Thyroid gland (tissue), 4 donors: ENCODE results near the gene ZNF618. TPM values are rescaled to one million over a fixed set of nuclear protein-coding genes. Genes with fewer than 3 reads are reported as not detected.

Source experiments
- DNase-seq, 2 donors: peaks; one replicate each; pipeline ENCODE4 v3.0.0-alpha.2; 2019
- H3K27ac ChIP-seq, 3 donors: fragments of 200-600 bp; sonication (generic); 1 replicate in 2 of 3; 2 replicates in 1 of 3; pipeline ENCODE4 v1.5.1; 2016 to 2019; ENCODE audit warnings: mild to moderate bottlenecking in 1 of 3, moderate library complexity in 1 of 3
- H3K27me3 ChIP-seq: fragments of 200-600 bp; sonication (generic); one replicate; pipeline ENCODE4 v1.5.1; 2019
- H3K36me3 ChIP-seq, 2 donors: fragments of 200-600 bp; sonication (generic); one replicate each; pipeline ENCODE4 v1.5.1; 2016 to 2019
- H3K4me1 ChIP-seq, 2 donors: fragments of 200-600 bp; sonication (generic); one replicate each; pipeline ENCODE4 v1.5.1; 2017 to 2019
- H3K4me3 ChIP-seq, 3 donors: fragments of 200-600 bp; sonication (generic); replicated peaks in 1 of 3; 1 replicate in 2 of 3; 2 replicates in 1 of 3; pipeline ENCODE4 v1.5.1; 2016; ENCODE audit warnings: mild to moderate bottlenecking in 1 of 3
- H3K9me3 ChIP-seq: fragments of 200-600 bp; sonication (generic); one replicate; pipeline ENCODE4 v1.5.1; 2017
- POLR2A ChIP-seq, 2 donors: fragments of 450-650 bp; IDR thresholded peaks; one replicate each; pipeline ENCODE4 v1.6.1; 2017; ENCODE audit warnings: antibody characterized with exemption in 2 of 2, mild to moderate bottlenecking in 2 of 2, moderate library complexity in 1 of 2
- WGBS, 2 donors: methylation state at CpG; one replicate each; pipeline ENCODE4 v1.1.5; 2017; 5-methylcytosine and 5-hydroxymethylcytosine counted together
- intact Hi-C: fragments of 100-400 bp; cut with DNase I; formaldehyde crosslinking; loops from one replicate; pipeline ENCODE4 v1.15.1; 2023
- total RNA-seq, 4 donors: library from RNA; depleted of rRNA; stranded (reverse); fragments of >200 nt; gene quantifications; one replicate each; pipeline ENCODE4 v1.2.3, GENCODE V29; 2016
- TF ChIP-seq, protein P1 (sequence below), 6 experiments: fragments of 200-600 bp in 3 of 6; fragments of 450-650 bp in 3 of 6; sonication (generic) in 3 of 6; IDR thresholded peaks; one replicate each; pipeline ENCODE4 v1.5.1; 2016 to 2019; ENCODE audit warnings: antibody characterized with exemption in 6 of 6, mild to moderate bottlenecking in 2 of 6, inconsistent platforms in 1 of 6, moderate library complexity in 1 of 6

ZNF618 gene
- total RNA-seq, 4 donors from 2014 or later, result 9.9 to 17.5 (median 15.5) TPM

DNA sequence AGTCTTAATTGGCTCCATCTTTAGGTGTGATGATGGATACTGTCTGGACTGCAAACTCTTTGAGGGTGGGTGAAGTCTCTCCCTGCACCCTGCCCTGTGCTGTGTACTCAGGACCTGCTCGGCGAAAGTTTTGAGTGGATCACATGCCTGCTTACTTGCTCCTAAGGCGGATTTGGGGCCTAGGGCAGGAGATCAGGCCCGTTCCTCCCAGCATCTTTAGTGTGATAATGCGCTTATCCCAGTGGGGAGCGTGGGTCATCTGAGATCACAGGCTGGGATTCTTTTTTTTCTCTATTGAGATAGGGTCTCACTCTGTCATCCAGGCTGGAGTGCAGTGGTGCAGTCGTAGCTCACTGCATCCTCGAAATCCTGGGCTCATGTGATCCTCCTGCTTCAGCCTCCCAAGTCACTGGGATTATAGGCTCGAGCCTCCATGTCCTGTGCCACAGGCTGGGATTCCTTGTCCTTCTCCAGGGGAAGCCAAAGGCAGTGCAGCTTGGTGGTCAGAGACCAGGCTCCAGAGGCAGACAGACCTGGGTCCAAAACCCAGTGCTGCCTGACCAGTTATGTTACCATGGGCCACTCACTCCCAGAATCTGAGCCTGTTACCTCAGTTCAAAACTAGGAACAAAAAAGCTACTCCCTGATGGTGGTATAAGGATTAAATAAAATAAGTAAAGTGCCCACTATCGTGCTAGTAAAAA lies 59.7 kb downstream of the ZNF618 start:
- Histone ChIP-seq H3K4me3 (no peak overlapping the region), H3K36me3 (no peaks in the 10 kb centered on the region), H3K27me3 (no peaks in the 10 kb centered on the region), H3K9me3 (no peaks in the 10 kb centered on the region), H3K4me1 (peaks cover 6 to 14% of the 10 kb centered on the region in 2 donors), H3K27ac (no peak overlapping the region)
- TF ChIP-seq, protein P1, sequence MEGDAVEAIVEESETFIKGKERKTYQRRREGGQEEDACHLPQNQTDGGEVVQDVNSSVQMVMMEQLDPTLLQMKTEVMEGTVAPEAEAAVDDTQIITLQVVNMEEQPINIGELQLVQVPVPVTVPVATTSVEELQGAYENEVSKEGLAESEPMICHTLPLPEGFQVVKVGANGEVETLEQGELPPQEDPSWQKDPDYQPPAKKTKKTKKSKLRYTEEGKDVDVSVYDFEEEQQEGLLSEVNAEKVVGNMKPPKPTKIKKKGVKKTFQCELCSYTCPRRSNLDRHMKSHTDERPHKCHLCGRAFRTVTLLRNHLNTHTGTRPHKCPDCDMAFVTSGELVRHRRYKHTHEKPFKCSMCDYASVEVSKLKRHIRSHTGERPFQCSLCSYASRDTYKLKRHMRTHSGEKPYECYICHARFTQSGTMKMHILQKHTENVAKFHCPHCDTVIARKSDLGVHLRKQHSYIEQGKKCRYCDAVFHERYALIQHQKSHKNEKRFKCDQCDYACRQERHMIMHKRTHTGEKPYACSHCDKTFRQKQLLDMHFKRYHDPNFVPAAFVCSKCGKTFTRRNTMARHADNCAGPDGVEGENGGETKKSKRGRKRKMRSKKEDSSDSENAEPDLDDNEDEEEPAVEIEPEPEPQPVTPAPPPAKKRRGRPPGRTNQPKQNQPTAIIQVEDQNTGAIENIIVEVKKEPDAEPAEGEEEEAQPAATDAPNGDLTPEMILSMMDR (IDR thresholded peaks at IDR 0.05), result no peak
- no peak for TF ChIP-seq POLR2A (IDR thresholded peaks at IDR 0.05)
- WGBS, 2 donors, result 90 to 94% methylated on average over 10 of the region's 10 CpGs
- intact Hi-C loops, result no loop called here
- DNase-seq, result no peak

DNA sequence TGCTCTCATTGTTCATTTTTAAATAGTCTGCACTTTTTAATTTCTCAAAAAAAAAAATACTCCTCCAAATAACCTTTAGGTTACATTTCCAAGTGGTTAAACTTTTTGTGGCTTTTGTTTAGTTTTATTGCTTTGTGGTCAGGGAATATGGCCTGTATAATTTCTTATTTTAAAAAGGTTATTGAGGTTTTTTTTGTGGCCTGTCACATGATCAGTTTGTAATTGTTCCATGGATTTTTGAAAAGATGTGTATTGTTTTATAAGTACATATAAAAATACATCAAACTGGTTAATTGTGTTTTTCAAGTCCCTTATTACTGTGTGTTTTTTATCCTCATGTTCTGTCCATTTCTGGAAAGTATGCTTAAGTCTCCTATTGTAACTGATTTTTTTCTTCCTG lies 64.0 kb downstream of the ZNF618 start:
- no peak for TF ChIP-seq POLR2A (IDR thresholded peaks at IDR 0.05)
- TF ChIP-seq, protein P1 (IDR thresholded peaks at IDR 0.05), result no peak

DNA sequence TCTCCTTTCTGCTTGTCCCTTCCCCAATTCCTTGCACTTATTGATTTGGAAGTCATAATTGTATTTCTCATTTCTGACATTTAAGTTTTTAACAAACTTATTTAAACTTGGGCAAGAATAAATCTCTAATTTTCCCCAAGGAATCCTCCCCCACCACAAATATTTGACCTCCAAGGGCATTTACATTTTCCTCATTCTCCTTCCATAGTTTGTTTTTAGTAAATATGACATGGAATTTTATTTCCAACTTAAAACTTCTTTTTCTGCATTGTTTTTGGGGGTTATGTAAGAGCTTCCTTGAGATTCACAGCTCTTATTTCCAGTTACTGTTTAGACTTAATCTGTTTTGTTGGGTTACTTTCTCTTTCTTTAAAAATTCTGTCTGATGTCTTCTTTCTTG lies 64.9 kb downstream of the ZNF618 start:
- Histone ChIP-seq H3K36me3 (no peaks in the 10 kb centered on the region), H3K27me3 (no peaks in the 10 kb centered on the region), H3K4me3 (no peak overlapping the region), H3K27ac (no peak overlapping the region), H3K9me3 (no peaks in the 10 kb centered on the region), H3K4me1 (peaks cover 6 to 7% of the 10 kb centered on the region in 2 donors)
- DNase-seq, result no peak
- intact Hi-C loops, result no loop called here
- TF ChIP-seq, protein P1 (IDR thresholded peaks at IDR 0.05), result no peak
- no peak for TF ChIP-seq POLR2A (IDR thresholded peaks at IDR 0.05)

More for the DNA sequence above, 64.0 kb downstream of the ZNF618 start:
- no peaks in the 10 kb centered on the region for H3K27me3 ChIP-seq
- no peaks in the 10 kb centered on the region for H3K36me3 ChIP-seq
- H3K27ac ChIP-seq, result no peak overlapping the region
- intact Hi-C loops, result no loop called here
- no peak overlapping the region for H3K4me3 ChIP-seq
- no peak for DNase-seq
- no peaks in the 10 kb centered on the region for H3K9me3 ChIP-seq
- peaks cover 6 to 7% of the 10 kb centered on the region in 2 donors for H3K4me1 ChIP-seq

DNA sequence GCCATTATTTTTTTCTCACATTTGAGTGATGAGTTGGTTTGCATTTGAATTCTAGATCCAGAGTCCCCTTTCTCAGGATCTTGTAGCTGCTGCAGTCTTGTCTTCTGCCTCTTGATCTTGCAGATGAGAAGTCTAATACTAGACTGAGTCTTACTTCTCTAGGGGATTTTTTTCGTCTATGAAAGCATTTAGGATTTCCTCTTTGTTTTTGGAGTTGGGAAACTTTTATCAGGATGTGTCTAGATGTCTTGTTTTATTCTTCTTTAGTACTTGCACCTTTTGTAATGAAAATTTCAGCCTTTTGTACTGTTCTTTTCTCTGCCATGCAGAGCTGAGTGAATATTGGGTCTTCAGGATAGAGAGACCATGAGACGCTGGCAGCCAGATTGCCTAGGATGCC lies 65.4 kb downstream of the ZNF618 start:
- intact Hi-C loops, result no loop called here
- H3K4me1 ChIP-seq, result peaks cover 3 to 7% of the 10 kb centered on the region in 2 donors
- H3K27ac ChIP-seq, result no peak overlapping the region
- no peak for TF ChIP-seq POLR2A (IDR thresholded peaks at IDR 0.05)
- TF ChIP-seq, protein P1 (IDR thresholded peaks at IDR 0.05), result no peak
- 83 to 86% methylated on average over 2 of the region's 2 CpGs for WGBS, 2 donors
- DNase-seq, result no peak
- no peaks in the 10 kb centered on the region for H3K9me3 ChIP-seq
- H3K36me3 ChIP-seq, result no peaks in the 10 kb centered on the region
- no peaks in the 10 kb centered on the region for H3K27me3 ChIP-seq
- no peak overlapping the region for H3K4me3 ChIP-seq

DNA sequence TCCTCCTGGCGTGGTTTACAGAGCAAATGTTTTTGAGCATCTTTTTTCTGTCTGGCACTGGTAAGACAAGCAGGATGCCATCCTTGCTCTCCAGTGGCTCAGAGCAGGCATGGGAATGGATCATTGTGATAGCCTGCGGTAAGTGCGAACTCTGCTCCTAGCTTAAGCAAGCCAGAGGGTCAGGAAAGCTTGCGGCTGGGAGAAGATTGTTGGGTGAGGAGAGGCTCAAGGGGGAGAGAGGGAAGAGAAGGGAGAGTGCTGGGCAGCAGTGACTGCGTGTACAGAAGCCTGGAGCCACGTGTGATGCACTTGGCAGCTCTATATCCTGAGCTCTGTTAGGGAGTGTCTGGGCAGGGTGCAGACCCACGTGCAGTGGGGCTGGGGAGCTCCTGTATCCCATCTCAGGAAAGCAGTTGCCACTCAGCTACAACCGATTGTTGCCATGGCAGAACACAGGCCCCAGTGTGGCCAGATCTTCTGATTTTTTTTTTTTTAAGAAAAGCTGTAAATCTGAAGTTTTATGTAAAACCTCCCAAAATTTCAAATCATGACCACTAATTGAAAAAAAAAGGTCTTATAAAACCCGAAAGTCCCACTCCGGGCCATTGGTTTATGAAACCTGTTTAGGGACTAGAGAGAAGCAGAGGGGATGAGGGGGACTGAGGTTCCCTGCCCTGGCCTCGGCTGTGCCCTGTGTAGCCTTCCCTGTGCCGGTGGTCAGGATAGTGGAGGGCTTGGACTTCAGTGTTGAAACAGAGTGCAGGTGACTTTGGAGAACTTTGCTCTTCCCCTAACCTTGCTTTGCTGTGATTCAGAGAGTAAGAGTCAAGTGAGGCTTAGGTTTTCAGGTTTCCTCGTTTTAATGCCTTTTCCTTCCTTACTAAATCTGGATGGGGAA lies 67.3 kb downstream of the ZNF618 start:
- Histone ChIP-seq H3K9me3 (no peaks in the 10 kb centered on the region), H3K27ac (no peak overlapping the region), H3K36me3 (no peaks in the 10 kb centered on the region), H3K27me3 (no peaks in the 10 kb centered on the region), H3K4me3 (no peak overlapping the region), H3K4me1 (peaks cover 0 to 7% of the 10 kb centered on the region in 2 donors)
- TF ChIP-seq, protein P1 (IDR thresholded peaks at IDR 0.05), result no peak
- TF ChIP-seq POLR2A (IDR thresholded peaks at IDR 0.05), result no peak
- WGBS, 2 donors, result 84 to 86% methylated on average over 13 of the region's 13 CpGs
- no peak for DNase-seq
- intact Hi-C loops, result no loop called here
